H9 (cell line): ENCODE measurements around the gene C16orf86. TPM values are rescaled to one million over a fixed set of nuclear protein-coding genes. Genes with fewer than 3 reads are reported as not detected.
A peak's percentile ranks its signal among the peaks of the same experiment; 100 is the strongest.

Source experiments
- DNase-seq: peaks from one replicate; pipeline ENCODE4 v3.0.0-alpha.2; 2017
- H2AFZ ChIP-seq: one replicate; pipeline ENCODE4 v1.6.1; 2013; ENCODE audit warnings: mild to moderate bottlenecking, low read length, control low read depth, moderate library complexity
- H2AK5ac ChIP-seq: 2 replicates; pipeline ENCODE4 v1.6.1; 2013; ENCODE audit warnings: low read length, control low read depth, mixed read lengths; ENCODE audit not compliant: insufficient read length
- H2BK120ac ChIP-seq: one replicate; pipeline ENCODE4 v1.6.1; 2013; ENCODE audit warnings: low read depth, mild to moderate bottlenecking, low read length, control low read depth, inconsistent platforms; ENCODE audit not compliant: poor library complexity, severe bottlenecking
- H2BK12ac ChIP-seq: 2 replicates; pipeline ENCODE4 v1.6.1; 2013; ENCODE audit warnings: low read length, control low read depth, mixed read lengths, low read depth; ENCODE audit not compliant: insufficient read length
- H2BK15ac ChIP-seq: 2 replicates; pipeline ENCODE4 v1.6.1; 2013; ENCODE audit warnings: low read depth, low read length, control low read depth
- H2BK20ac ChIP-seq: one replicate; pipeline ENCODE4 v1.6.1; 2013; ENCODE audit warnings: low read depth, mild to moderate bottlenecking, low read length, control low read depth, inconsistent platforms; ENCODE audit not compliant: poor library complexity, severe bottlenecking
- H2BK5ac ChIP-seq: 2 replicates; pipeline ENCODE4 v1.6.1; 2013; ENCODE audit warnings: low read length, control low read depth, mixed read lengths; ENCODE audit not compliant: insufficient read length
- H3K14ac ChIP-seq: 2 replicates; pipeline ENCODE4 v1.6.1; 2013; ENCODE audit warnings: low read length, control low read depth; ENCODE audit not compliant: insufficient read depth
- H3K18ac ChIP-seq: 2 replicates; pipeline ENCODE4 v1.6.1; 2013; ENCODE audit warnings: low read depth, mild to moderate bottlenecking, mixed read lengths, low read length, control low read depth; ENCODE audit not compliant: insufficient read length
- H3K23ac ChIP-seq: 2 replicates; pipeline ENCODE4 v1.6.1; 2013; ENCODE audit warnings: low read length, control low read depth, mixed read lengths, low read depth; ENCODE audit not compliant: insufficient read length
- H3K23me2 ChIP-seq: 2 replicates; pipeline ENCODE4 v1.6.1; 2013; ENCODE audit warnings: low read depth, mild to moderate bottlenecking, mixed read lengths, low read length, control low read depth; ENCODE audit not compliant: insufficient read length, poor library complexity, severe bottlenecking
- H3K27ac ChIP-seq: 2 replicates; pipeline ENCODE4 v1.5.1; 2013; ENCODE audit warnings: low read length, control low read depth, mixed read lengths, low read depth; ENCODE audit not compliant: insufficient read length
- H3K27me3 ChIP-seq: 2 replicates; pipeline ENCODE4 v1.6.1; 2013; ENCODE audit warnings: low read length, control low read depth, inconsistent platforms; ENCODE audit not compliant: insufficient read depth
- H3K4ac ChIP-seq: 2 replicates; pipeline ENCODE4 v1.6.1; 2013; ENCODE audit warnings: low read depth, mild to moderate bottlenecking, control low read depth, inconsistent platforms, low read length, moderate library complexity
- H3K4me1 ChIP-seq: 2 replicates; pipeline ENCODE4 v1.6.1; 2013; ENCODE audit warnings: low read length, control low read depth, inconsistent platforms; ENCODE audit not compliant: insufficient read depth
- H3K4me2 ChIP-seq: 2 replicates; pipeline ENCODE4 v1.6.1; 2013; ENCODE audit warnings: low read length, control low read depth, mixed read lengths; ENCODE audit not compliant: insufficient read length, insufficient read depth
- H3K56ac ChIP-seq: 2 replicates; pipeline ENCODE4 v1.6.1; 2013; ENCODE audit warnings: low read depth, mild to moderate bottlenecking, mixed read lengths, low read length, control low read depth; ENCODE audit not compliant: insufficient read length
- H3K79me1 ChIP-seq: 2 replicates; pipeline ENCODE4 v1.6.1; 2013; ENCODE audit warnings: low read depth, mild to moderate bottlenecking, moderate library complexity, low read length, control low read depth, inconsistent platforms; ENCODE audit not compliant: insufficient read depth, poor library complexity, severe bottlenecking
- H3K79me2 ChIP-seq: 2 replicates; pipeline ENCODE4 v1.6.1; 2013; ENCODE audit warnings: low read length, control low read depth, inconsistent platforms; ENCODE audit not compliant: insufficient read depth
- H3K9ac ChIP-seq: 2 replicates; pipeline ENCODE4 v1.6.1; 2013; ENCODE audit warnings: low read length, control low read depth, mixed read lengths; ENCODE audit not compliant: insufficient read length; ENCODE audit errors: extremely low read depth
- H3K9me3 ChIP-seq: one replicate; pipeline ENCODE4 v1.6.1; 2013; ENCODE audit warnings: low read depth, low read length, inconsistent platforms; ENCODE audit not compliant: control insufficient read depth
- H3T11ph ChIP-seq: one replicate; pipeline ENCODE4 v1.6.1; 2013; ENCODE audit warnings: mild to moderate bottlenecking, low read length, control low read depth, inconsistent platforms
- H4K20me1 ChIP-seq: one replicate; pipeline ENCODE4 v1.6.1; 2013; ENCODE audit not compliant: control insufficient read depth, insufficient read length, insufficient read depth
- H4K5ac ChIP-seq: 2 replicates; pipeline ENCODE4 v1.6.1; 2013; ENCODE audit warnings: low read depth, mild to moderate bottlenecking, mixed read lengths, low read length, control low read depth; ENCODE audit not compliant: insufficient read length
- H4K8ac ChIP-seq: replicated peaks from 2 replicates; pipeline ENCODE4 v1.6.1; 2013; ENCODE audit warnings: low read length, control low read depth, mixed read lengths, low read depth; ENCODE audit not compliant: insufficient read length
- H4K91ac ChIP-seq: 2 replicates; pipeline ENCODE4 v1.6.1; 2013; ENCODE audit warnings: low read depth, mild to moderate bottlenecking, moderate library complexity, mixed read lengths, low read length, control low read depth; ENCODE audit not compliant: insufficient read length
- H3K27ac Mint-ChIP-seq, 3 experiments: 2 replicates in 2 of 3; 3 replicates in 1 of 3; pipeline ENCODE4 v1.8.0; 2020 to 2021; ENCODE audit warnings: mixed read lengths in 3 of 3, mild to moderate bottlenecking in 1 of 3, moderate library complexity in 1 of 3
- H3K27me3 Mint-ChIP-seq: 2 replicates; pipeline ENCODE4 v1.8.0; 2021; ENCODE audit warnings: low read depth, mild to moderate bottlenecking, moderate library complexity, mixed read lengths
- H3K36me3 Mint-ChIP-seq, 3 experiments: 2 replicates in 2 of 3; 3 replicates in 1 of 3; pipeline ENCODE4 v1.8.0; 2020 to 2021; ENCODE audit warnings: low read depth in 3 of 3, mixed read lengths in 3 of 3; ENCODE audit not compliant: insufficient read depth in 1 of 3
- H3K4me1 Mint-ChIP-seq, 2 experiments: 2 replicates each; pipeline ENCODE4 v1.8.0; 2020; ENCODE audit warnings: mixed read lengths in 2 of 2
- H3K4me3 Mint-ChIP-seq, 2 experiments: 2 replicates in 1 of 2; 3 replicates in 1 of 2; pipeline ENCODE4 v1.8.0; 2020 to 2021; ENCODE audit warnings: mild to moderate bottlenecking in 2 of 2, mixed read lengths in 2 of 2, moderate library complexity in 1 of 2
- H3K9me3 Mint-ChIP-seq, 2 experiments: 2 replicates in 1 of 2; 3 replicates in 1 of 2; pipeline ENCODE4 v1.8.0; 2020; ENCODE audit warnings: mild to moderate bottlenecking in 2 of 2, mixed read lengths in 2 of 2, moderate library complexity in 1 of 2
- CTCF ChIP-seq: fragments of 200-600 bp; sonication (generic); conservative IDR thresholded peaks from 3 replicates; pipeline ENCODE4 v1.8.0; 2021; ENCODE audit warnings: antibody characterized with exemption, mild to moderate bottlenecking
- WGBS: extraction: QIAGEN DNeasy Blood & Tissue Kit; methylation state at CpG from one replicate; pipeline ENCODE4 v1.1.7; 2013; ENCODE audit warnings: missing lambda C conversion rate, low lambda C conversion rate, mixed read lengths; ENCODE audit not compliant: insufficient read length; ENCODE audit errors: extremely low coverage; 5-methylcytosine and 5-hydroxymethylcytosine counted together
- total RNA-seq: library from RNA; stranded (reverse); gene quantifications from 2 replicates; pipeline ENCODE4 v1.2.1, GENCODE V29; 2021

Gene C16orf86
- total RNA-seq, 1 experiment from 2014 or later, result 1.5 TPM

GRCh38 chr16:67675579-67675935, 8.9 kb downstream of the C16orf86 start:
- Histone ChIP-seq H2BK12ac (no peak overlapping the region), H3K79me2 (no peaks in the 10 kb centered on the region), H3K4me2 (no peak overlapping the region), H2BK120ac (no peak overlapping the region), H2BK15ac (no peak overlapping the region), H4K8ac (no peak overlapping the region), H3K9ac (no peak overlapping the region), H2BK20ac (no peak overlapping the region), H3K27ac (no peak overlapping the region), H3T11ph (no peak overlapping the region), H3K56ac (no peak overlapping the region), H3K4ac (no peak overlapping the region), H3K79me1 (no peaks in the 10 kb centered on the region), H2AK5ac (no peak overlapping the region), H2BK5ac (no peak overlapping the region), H3K4me1 (no peaks in the 10 kb centered on the region), H3K18ac (no peak overlapping the region), H3K14ac (no peak overlapping the region), H3K23ac (no peak overlapping the region), H3K9me3 (no peaks in the 10 kb centered on the region), H4K20me1 (peaks cover 3% of the 10 kb centered on the region), H3K27me3 (no peaks in the 10 kb centered on the region), H2AFZ (no peak overlapping the region), H3K23me2 (no peaks in the 10 kb centered on the region), H4K5ac (no peak overlapping the region), H4K91ac (no peak overlapping the region)
- no peaks in the 10 kb centered on the region for H3K9me3 Mint-ChIP-seq
- 0 out of 4 replicates have a peak, but pooled peaks cover 0 to 2% of the 10 kb centered on the region in 2 experiments for H3K4me1 Mint-ChIP-seq
- WGBS, result no CpG with 5 or more reads among the region's 17 CpGs
- H3K36me3 Mint-ChIP-seq, result peaks cover 0 to 10% (median 4%) of the 10 kb centered on the region in 3 experiments; a peak in 4 of 7 replicates
- no peak overlapping the region for H3K4me3 Mint-ChIP-seq
- H3K27me3 Mint-ChIP-seq, result no peaks in the 10 kb centered on the region
- no peak for DNase-seq
- no peak for TF ChIP-seq CTCF
- peak overlapping the region in 2 of 3 experiments; percentile 40 to 77; a peak in 1 of 7 replicates for H3K27ac Mint-ChIP-seq
